ENCODE measurements around the gene ANKRD63.

The ANKRD63 gene

DNA sequence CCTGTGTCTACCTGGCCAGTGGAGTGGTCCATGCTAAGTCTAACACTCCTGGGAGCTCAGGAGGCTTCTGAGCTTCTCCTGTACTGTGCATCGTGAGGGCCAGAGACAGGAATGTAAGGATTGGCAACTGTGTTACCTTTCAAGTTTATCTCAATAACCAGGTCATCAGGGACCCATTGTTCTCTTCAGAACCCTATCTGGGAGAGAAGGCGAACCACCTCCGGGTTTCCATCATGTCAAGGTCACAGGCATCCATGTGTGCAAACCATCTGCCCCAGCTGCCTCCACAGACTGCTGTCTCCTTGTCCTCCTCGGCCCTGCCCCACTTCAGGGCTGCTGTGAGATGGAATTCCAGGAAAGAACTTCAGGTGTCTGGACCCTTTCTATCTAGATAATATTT, 5.9 kb downstream of the ANKRD63 start:
- DNase-seq: no peak

DNA sequence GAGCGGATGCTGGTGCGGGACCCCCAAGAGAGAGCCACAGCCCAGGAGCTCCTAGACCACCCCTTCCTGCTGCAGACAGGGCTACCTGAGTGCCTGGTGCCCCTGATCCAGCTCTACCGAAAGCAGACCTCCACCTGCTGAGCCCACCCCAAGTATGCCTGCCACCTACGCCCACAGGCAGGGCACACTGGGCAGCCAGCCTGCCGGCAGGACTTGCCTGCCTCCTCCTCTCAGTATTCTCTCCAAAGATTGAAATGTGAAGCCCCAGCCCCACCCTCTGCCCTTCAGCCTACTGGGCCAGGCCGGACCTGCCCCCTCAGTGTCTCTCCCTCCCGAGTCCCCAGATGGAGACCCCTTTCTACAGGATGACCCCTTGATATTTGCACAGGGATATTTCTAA, 6.9 kb downstream of the ANKRD63 start:
- no peak for DNase-seq

GRCh38 chr15:40275523-40275922, 7.3 kb downstream of the ANKRD63 start:
- DNase-seq: no peak

GRCh38 chr15:40274350-40275274, 8.3 kb downstream of the ANKRD63 start:
- peak; percentile 90 for DNase-seq

DNA sequence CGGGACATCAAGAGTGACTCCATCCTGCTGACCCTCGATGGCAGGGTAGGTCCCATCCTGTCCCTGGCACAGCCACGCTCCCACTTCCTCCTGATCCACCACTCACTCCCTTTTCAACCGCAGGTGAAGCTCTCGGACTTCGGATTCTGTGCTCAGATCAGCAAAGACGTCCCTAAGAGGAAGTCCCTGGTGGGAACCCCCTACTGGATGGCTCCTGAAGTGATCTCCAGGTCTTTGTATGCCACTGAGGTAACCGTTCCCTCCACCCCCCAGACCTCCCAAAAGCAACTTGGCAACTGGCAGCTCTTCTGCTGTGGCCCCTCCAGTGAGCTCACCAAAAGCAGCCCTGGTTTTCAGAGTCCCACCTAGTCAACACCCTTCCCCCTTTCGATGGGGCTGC, 9.4 kb downstream of the ANKRD63 start:
- no peak for DNase-seq

- no peak for DNase-seq
These were observed 10.3 kb downstream of the ANKRD63 start for GRCh38 chr15:40272485-40273056.

GRCh38 chr15:40271685-40272484, 11.0 kb downstream of the ANKRD63 start:
- no peak for DNase-seq

GRCh38 chr15:40270246-40270995, 12.4 kb downstream of the ANKRD63 start:
- no peak for DNase-seq

GRCh38 chr15:40269604-40270003, 13.3 kb downstream of the ANKRD63 start:
- no peak for DNase-seq

- DNase-seq: no peak
These were observed 15.2 kb downstream of the ANKRD63 start for GRCh38 chr15:40267670-40268069.

- DNase-seq: no peak
These were observed 16.0 kb downstream of the ANKRD63 start for GRCh38 chr15:40266828-40267304.

DNA sequence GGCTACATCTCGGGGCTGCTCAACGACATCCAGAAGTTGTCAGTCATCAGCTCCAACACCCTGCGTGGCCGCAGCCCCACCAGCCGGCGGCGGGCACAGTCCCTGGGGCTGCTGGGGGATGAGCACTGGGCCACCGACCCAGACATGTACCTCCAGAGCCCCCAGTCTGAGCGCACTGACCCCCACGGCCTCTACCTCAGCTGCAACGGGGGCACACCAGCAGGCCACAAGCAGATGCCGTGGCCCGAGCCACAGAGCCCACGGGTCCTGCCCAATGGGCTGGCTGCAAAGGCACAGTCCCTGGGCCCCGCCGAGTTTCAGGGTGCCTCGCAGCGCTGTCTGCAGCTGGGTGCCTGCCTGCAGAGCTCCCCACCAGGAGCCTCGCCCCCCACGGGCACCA, 17.0 kb downstream of the ANKRD63 start:
- DNase-seq: no peak

DNA sequence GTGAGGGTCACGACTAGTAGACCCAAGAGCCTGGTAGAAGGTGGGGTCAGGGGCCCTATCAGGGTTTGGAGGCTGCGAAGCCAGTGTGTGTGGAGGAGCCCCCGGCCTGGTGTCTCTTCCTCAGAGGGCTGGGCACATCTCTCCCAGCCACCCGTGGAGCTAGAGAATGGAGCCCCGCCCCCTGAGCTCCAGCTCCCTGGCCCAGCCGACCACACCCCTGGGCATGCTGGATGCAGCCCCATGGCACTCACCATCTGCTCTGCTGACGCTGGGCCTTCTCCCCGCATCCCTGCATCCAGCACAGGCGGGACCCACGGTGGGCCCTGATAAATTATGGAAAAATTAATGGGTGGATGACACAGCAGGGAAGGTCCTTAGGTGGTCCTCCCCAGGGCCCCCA, 17.5 kb downstream of the ANKRD63 start:
- DNase-seq: no peak

- no peak for DNase-seq
These were observed 18.3 kb downstream of the ANKRD63 start for GRCh38 chr15:40264321-40265153.

- no peak for DNase-seq
These were observed 19.7 kb downstream of the ANKRD63 start for GRCh38 chr15:40263024-40263754.

DNA sequence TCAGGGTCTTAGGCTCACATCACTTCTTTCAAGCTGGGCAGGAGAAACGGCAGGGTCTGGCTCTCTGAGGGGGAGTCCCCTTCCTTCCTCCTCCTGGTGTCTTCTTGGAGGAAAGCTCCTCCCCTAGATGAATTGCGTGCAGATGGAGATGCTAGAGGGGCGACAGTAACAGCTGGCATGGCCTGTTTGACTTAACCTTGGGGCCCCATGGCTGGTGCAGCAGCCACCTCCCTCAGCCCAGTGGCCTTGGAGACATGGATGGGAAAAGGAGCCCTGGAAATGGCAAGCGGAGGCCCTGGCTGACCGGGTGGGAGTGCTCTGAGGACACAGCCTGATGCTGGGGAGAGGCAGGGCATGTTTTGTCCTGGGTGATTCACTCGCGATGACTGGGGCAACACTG, 23.8 kb downstream of the ANKRD63 start:
- no peak for DNase-seq

GRCh38 chr15:40258544-40258943, 24.3 kb downstream of the ANKRD63 start:
- DNase-seq: no peak

- no peak for DNase-seq
These were observed 25.0 kb downstream of the ANKRD63 start for GRCh38 chr15:40257656-40258450.

DNA sequence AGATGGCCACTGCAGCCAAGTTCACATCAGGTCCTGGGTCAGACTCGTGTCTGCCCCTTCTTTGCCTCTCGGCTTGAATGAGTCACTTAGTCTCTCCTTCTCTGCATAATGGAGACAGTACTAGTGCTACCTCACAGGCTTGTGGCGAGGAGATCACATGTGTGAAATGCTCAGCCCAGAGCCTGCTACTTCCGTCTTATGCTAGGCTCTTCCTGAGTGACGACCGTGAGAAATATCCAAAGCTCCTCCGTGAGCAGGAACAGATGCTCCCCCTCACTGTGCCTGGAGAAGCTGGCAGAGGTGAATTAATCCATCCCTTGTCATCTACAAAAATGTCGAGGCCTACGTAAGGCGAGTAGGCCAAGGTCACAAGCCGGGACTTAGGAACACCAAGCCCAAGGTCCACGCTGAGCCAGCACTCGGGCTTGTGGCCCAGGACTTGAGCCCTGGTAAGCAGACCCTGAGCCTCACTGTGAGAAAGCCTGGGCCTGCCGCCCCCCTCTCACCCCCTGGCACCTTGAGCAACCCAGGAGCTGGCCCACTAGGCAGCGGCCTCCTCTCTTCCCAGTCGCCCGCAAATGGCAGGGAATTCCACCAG, 26.1 kb downstream of the ANKRD63 start:
- DNase-seq: peak; percentile 43

GRCh38 chr15:40255033-40255432, 27.8 kb downstream of the ANKRD63 start:
- no peak for DNase-seq

All from CD4-positive, alpha-beta T cell treated with Interleukin-17A for 1 hour (primary cell).